HepG2 (cell line): ENCODE measurements around the gene SRRT. TPM values are rescaled to one million over a fixed set of nuclear protein-coding genes. Genes with fewer than 3 reads are reported as not detected.

Experiments
- ATAC-seq: fragments of 200-7000 bp; cut with Tn5 transposase; 3 replicates; pipeline ENCODE4 v1.9.1; 2020; ENCODE audit warnings: mild to moderate bottlenecking, moderate library complexity
- BruUV-seq: library from RNA; stranded (reverse); fragments of 400-500 nt; replicated peaks from 2 replicates; lab custom pipeline; 2021; lab: Mats Ljungman, UMichigan
- CTCF ChIA-PET: fragments of 300-600 bp; formaldehyde crosslinking; extraction: SDS; loops from one replicate; lab custom pipeline; 2021; ENCODE audit warnings: low total read pairs, inconsistent platforms, low intra/inter-chr PET ratio; lab: Yijun Ruan, JAX
- POLR2A ChIA-PET: fragments of 350-600 bp; sonication (Branson Sonifier 250); formaldehyde crosslinking; loops from one replicate; lab custom pipeline; 2020; ENCODE audit warnings: antibody characterized with exemption, inconsistent platforms; lab: Yijun Ruan, JAX
- DNase-seq: peaks from one replicate; pipeline ENCODE4 v3.0.0-alpha.2; 2015; ENCODE audit warnings: low spot score
- FAIRE-seq: peaks from 3 replicates; lab custom pipeline; 2011; peaks lifted over from hg19 to GRCh38; lab: Jason Lieb, UNC
- H2AFZ ChIP-seq: one replicate; pipeline ENCODE4 v1.6.1; 2011; ENCODE audit warnings: low read length, inconsistent platforms
- H3K27ac ChIP-seq: fragments of 300-600 bp; 3 replicates; pipeline ENCODE4 v1.8.0; 2011; ENCODE audit warnings: mixed run types, mild to moderate bottlenecking, mixed read lengths, low read length, inconsistent platforms; ENCODE audit not compliant: insufficient read depth; ENCODE audit errors: extremely low read length
- H3K27me3 ChIP-seq, 2 experiments: fragments of 200-600 bp in 1 of 2; 2 replicates in 1 of 2; 3 replicates in 1 of 2; pipeline versions ENCODE4 v1.6.0 to v1.8.0; 2011; ENCODE audit warnings: low read length in 2 of 2, mild to moderate bottlenecking in 2 of 2, moderate library complexity in 2 of 2, inconsistent platforms in 1 of 2; ENCODE audit not compliant: insufficient read depth in 2 of 2, control insufficient read depth in 1 of 2
- H3K36me3 ChIP-seq, 2 experiments: fragments of 200-600 bp in 1 of 2; replicated peaks in 1 of 2; 2 replicates in 1 of 2; 3 replicates in 1 of 2; pipeline versions ENCODE4 v1.5.1 to v1.8.0; 2011; ENCODE audit warnings: low read length in 2 of 2, inconsistent platforms in 1 of 2; ENCODE audit not compliant: insufficient read depth in 2 of 2, control insufficient read depth in 1 of 2
- H3K4me1 ChIP-seq: 2 replicates; pipeline ENCODE4 v1.5.1; 2012; ENCODE audit warnings: low read length, inconsistent platforms; ENCODE audit not compliant: insufficient read depth
- H3K4me2 ChIP-seq: 2 replicates; pipeline ENCODE4 v1.6.0; 2011; ENCODE audit warnings: low read depth, low read length, inconsistent platforms
- H3K4me3 ChIP-seq, 3 experiments: fragments of 200-600 bp in 1 of 3; sonication (generic), shearing (Covaris generic) in 1 of 3; replicated peaks in 1 of 3; 2 replicates each; pipeline ENCODE4 v1.5.1; 2011 to 2016; ENCODE audit warnings: low read length in 3 of 3, inconsistent platforms in 2 of 3, low read depth in 2 of 3, mild to moderate bottlenecking in 2 of 3, control low read depth in 1 of 3, mixed read lengths in 1 of 3; ENCODE audit not compliant: insufficient read depth in 1 of 3
- H3K79me2 ChIP-seq: one replicate; pipeline ENCODE4 v1.6.1; 2011; ENCODE audit warnings: low read length, inconsistent platforms; ENCODE audit not compliant: insufficient read depth
- H3K9ac ChIP-seq: 2 replicates; pipeline ENCODE4 v1.6.0; 2011; ENCODE audit warnings: mild to moderate bottlenecking, low read depth, low read length, inconsistent platforms; ENCODE audit not compliant: insufficient read depth
- H3K9me3 ChIP-seq: 2 replicates; pipeline ENCODE4 v1.5.1; 2012; ENCODE audit warnings: mild to moderate bottlenecking, low read length
- H4K20me1 ChIP-seq: 2 replicates; pipeline ENCODE4 v1.6.0; 2011; ENCODE audit warnings: inconsistent platforms, mild to moderate bottlenecking, low read length, moderate library complexity; ENCODE audit not compliant: insufficient read depth
- ARID2 ChIP-seq: sonication (generic); formaldehyde crosslinking; IDR thresholded peaks from 2 replicates; pipeline ENCODE4 v1.8.1; 2022; ENCODE audit warnings: mild to moderate bottlenecking, missing genetic modification reagents, borderline replicate concordance
- DPF2 ChIP-seq: sonication (generic); formaldehyde crosslinking; IDR thresholded peaks from 2 replicates; pipeline ENCODE4 v1.4.0; 2020; ENCODE audit warnings: mild to moderate bottlenecking, low read depth, missing genetic modification reagents, borderline replicate concordance
- ERF ChIP-seq: IDR thresholded peaks from 2 replicates; pipeline ENCODE4 v1.6.1; 2018; ENCODE audit warnings: missing biosample characterization, missing genetic modification reagents
- HCFC1 ChIP-seq: fragments of 150-350 bp; IDR thresholded peaks from 2 replicates; pipeline ENCODE4 v1.6.1; 2014; ENCODE audit warnings: low read depth, low read length
- MTERF4 ChIP-seq: sonication (generic); formaldehyde crosslinking; IDR thresholded peaks from 2 replicates; pipeline ENCODE4 v1.8.0; 2023; ENCODE audit warnings: mild to moderate bottlenecking, missing genetic modification reagents
- NR2C2 ChIP-seq: sonication (generic); formaldehyde crosslinking; IDR thresholded peaks from 2 replicates; pipeline ENCODE4 v1.4.0; 2020; ENCODE audit warnings: missing genetic modification reagents, mild to moderate bottlenecking, moderate library complexity, borderline replicate concordance
- POLR2G ChIP-seq: fragments of 200-400 bp; formaldehyde crosslinking; IDR thresholded peaks from 2 replicates; pipeline ENCODE4 v1.6.1; 2018; ENCODE audit warnings: mild to moderate bottlenecking, low read depth, low read length, moderate library complexity
- PRPF4 ChIP-seq: fragments of 200-400 bp; formaldehyde crosslinking; IDR thresholded peaks from 2 replicates; pipeline ENCODE4 v1.6.1; 2016; ENCODE audit warnings: low read length, low read depth; ENCODE audit not compliant: poor library complexity, severe bottlenecking
- TERF1 ChIP-seq: sonication (generic); formaldehyde crosslinking; IDR thresholded peaks from 2 replicates; pipeline ENCODE4 v1.8.0; 2022; ENCODE audit warnings: mild to moderate bottlenecking, missing genetic modification reagents, moderate library complexity
- ZBTB10 ChIP-seq: sonication (generic); formaldehyde crosslinking; IDR thresholded peaks from 2 replicates; pipeline ENCODE4 v1.4.0; 2020; ENCODE audit warnings: missing genetic modification reagents, borderline replicate concordance
- WGBS: methylation state at CpG from one replicate; pipeline ENCODE4 v1.1.6; 2017; ENCODE audit warnings: low lambda C conversion rate; 5-methylcytosine and 5-hydroxymethylcytosine counted together
- in situ Hi-C: cut with HindIII; loops from 2 replicates; pipeline ENCODE4 v1.10.0; 2017; ENCODE audit warnings: low pct_unique_long_range_greater_than_20kb; ENCODE audit not compliant: extremely low pct_ligation_motif_present
- intact Hi-C: fragments of 100-400 bp; cut with micrococcal nuclease; formaldehyde crosslinking; loops from one replicate; pipeline ENCODE4 v1.10.0; 2022; ENCODE audit not compliant: unreplicated experiment
- polyA plus RNA-seq, 8 experiments: library from polyadenylated mRNA; depleted of rRNA in 3 of 8; stranded (reverse) in 7 of 8; unstranded in 1 of 8; fragments of >200 nt; fragmentation: Illumina TruSeq in 4 of 8; extraction: Trizol in 4 of 8; gene quantifications; 2 replicates each; pipeline versions ENCODE4 v1.2.1 to v1.2.3, GENCODE V29; 2011 to 2016; ENCODE audit warnings: low read depth in 4 of 8, missing spikeins in 1 of 8, mixed read lengths in 1 of 8; ENCODE audit not compliant: insufficient read depth in 1 of 8
- total RNA-seq, 5 experiments: library from RNA; depleted of rRNA; stranded (reverse); fragments of >200 nt; fragmentation: Illumina TruSeq; extraction: Trizol; gene quantifications; 2 replicates each; pipeline ENCODE4 v1.2.3, GENCODE V29; 2016; ENCODE audit warnings: low read depth in 1 of 5

Gene SRRT
- total and polyA plus RNA-seq, 2 of the 13 experiments (the other 11 are each of a cell fraction or from before 2014, with no cell fraction given), result 26.2 to 106 TPM

GRCh38 chr7:100860702-100861615 lies 13.9 kb upstream of the SRRT start:
- H3K4me2 ChIP-seq, result no peak overlapping the region
- peaks cover 6 to 10% of the 10 kb centered on the region in 2 experiments; a peak in 4 of 5 replicates for H3K36me3 ChIP-seq
- H3K79me2 ChIP-seq, result no peaks in the 10 kb centered on the region
- no peaks in the 10 kb centered on the region for H3K27me3 ChIP-seq
- 96% methylated on average over 14 of the region's 18 CpGs for WGBS
- H3K9me3 ChIP-seq, result no peaks in the 10 kb centered on the region
- no TSS peak for BruUV-seq
- H4K20me1 ChIP-seq, result no peaks in the 10 kb centered on the region
- intact Hi-C loops, result no loop called here
- CTCF ChIA-PET, result no interaction called here
- POLR2A ChIA-PET, result no interaction called here
- no peak overlapping the region for H3K4me3 ChIP-seq
- FAIRE-seq (no peak), ATAC-seq (no peak), DNase-seq (no peak)
- no peak overlapping the region for H3K9ac ChIP-seq
- no peak overlapping the region for H3K27ac ChIP-seq
- H3K4me1 ChIP-seq, result peaks cover 19% of the 10 kb centered on the region
- no peak overlapping the region for H2AFZ ChIP-seq
- TF ChIP-seq ZBTB10 (peak; percentile 50; the same call in 1 of the 2 replicates), NR2C2 (CRISPR knock-in tag) (no peak)
- TF ChIP-seq, all 625 proteins: peak for 1
- in situ Hi-C loops, result no loop called here

GRCh38 chr7:100861616-100861985 lies 13.3 kb upstream of the SRRT start:
- TF ChIP-seq TERF1, result no peak
- no peak for TF ChIP-seq PRPF4
- no peak for TF ChIP-seq ERF
- TF ChIP-seq ARID2 (CRISPR knock-in tag), result no peak
- no peak for TF ChIP-seq POLR2G
- TF ChIP-seq HCFC1, result no peak
- no peak for TF ChIP-seq DPF2 (CRISPR knock-in tag)
- no peak for TF ChIP-seq MTERF4 (CRISPR knock-in tag)
- Histone ChIP-seq H3K27ac (no peak overlapping the region), H3K79me2 (no peaks in the 10 kb centered on the region), H3K27me3 (no peaks in the 10 kb centered on the region), H2AFZ (no peak overlapping the region), H3K4me2 (no peak overlapping the region), H3K36me3 (peaks cover 6 to 10% of the 10 kb centered on the region in 2 experiments; a peak in 4 of 5 replicates), H3K4me3 (no peak overlapping the region), H3K9me3 (no peaks in the 10 kb centered on the region), H4K20me1 (no peaks in the 10 kb centered on the region), H3K9ac (no peak overlapping the region), H3K4me1 (peaks cover 19% of the 10 kb centered on the region)
- 97% methylated on average over 13 of the region's 14 CpGs for WGBS
- intact Hi-C loops, result no loop called here
- no TSS peak for BruUV-seq
- DNase-seq (no peak), FAIRE-seq (no peak), ATAC-seq (no peak)
- ChIA-PET POLR2A (no interaction called here), CTCF (no interaction called here)
- in situ Hi-C loops, result no loop called here
